ENCODE results near the gene DPY19L1.
"Not testable (repeated sequence)": the region's sequence is repeated elsewhere in the genome, so short reads cannot be mapped to it uniquely, and the experiment has no call there.

Gene DPY19L1

DNA sequence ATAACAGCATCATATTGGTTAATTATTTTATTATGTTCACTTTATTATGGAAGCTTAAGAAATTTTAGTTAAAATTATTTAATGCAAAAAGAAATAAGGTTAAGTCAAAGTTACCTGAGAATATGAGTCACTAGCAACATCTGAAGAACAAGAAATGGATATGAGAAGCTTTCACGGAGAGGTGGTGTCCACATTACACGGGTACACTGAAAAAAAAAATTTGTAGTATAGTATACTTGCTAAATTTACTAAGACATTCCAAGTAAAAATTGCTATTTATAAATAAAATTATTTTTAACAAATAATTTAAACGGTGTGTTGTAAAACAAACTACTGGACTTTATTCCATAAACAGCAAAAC, 63.9 kb downstream of the DPY19L1 start:
- TF ChIP-seq, protein P1, sequence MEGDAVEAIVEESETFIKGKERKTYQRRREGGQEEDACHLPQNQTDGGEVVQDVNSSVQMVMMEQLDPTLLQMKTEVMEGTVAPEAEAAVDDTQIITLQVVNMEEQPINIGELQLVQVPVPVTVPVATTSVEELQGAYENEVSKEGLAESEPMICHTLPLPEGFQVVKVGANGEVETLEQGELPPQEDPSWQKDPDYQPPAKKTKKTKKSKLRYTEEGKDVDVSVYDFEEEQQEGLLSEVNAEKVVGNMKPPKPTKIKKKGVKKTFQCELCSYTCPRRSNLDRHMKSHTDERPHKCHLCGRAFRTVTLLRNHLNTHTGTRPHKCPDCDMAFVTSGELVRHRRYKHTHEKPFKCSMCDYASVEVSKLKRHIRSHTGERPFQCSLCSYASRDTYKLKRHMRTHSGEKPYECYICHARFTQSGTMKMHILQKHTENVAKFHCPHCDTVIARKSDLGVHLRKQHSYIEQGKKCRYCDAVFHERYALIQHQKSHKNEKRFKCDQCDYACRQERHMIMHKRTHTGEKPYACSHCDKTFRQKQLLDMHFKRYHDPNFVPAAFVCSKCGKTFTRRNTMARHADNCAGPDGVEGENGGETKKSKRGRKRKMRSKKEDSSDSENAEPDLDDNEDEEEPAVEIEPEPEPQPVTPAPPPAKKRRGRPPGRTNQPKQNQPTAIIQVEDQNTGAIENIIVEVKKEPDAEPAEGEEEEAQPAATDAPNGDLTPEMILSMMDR (IDR thresholded peaks at IDR 0.05; ENCODE audit: extremely low read depth, missing control alignments) = no peak
- no peak for DNase-seq (ENCODE audit: low spot score)

DNA sequence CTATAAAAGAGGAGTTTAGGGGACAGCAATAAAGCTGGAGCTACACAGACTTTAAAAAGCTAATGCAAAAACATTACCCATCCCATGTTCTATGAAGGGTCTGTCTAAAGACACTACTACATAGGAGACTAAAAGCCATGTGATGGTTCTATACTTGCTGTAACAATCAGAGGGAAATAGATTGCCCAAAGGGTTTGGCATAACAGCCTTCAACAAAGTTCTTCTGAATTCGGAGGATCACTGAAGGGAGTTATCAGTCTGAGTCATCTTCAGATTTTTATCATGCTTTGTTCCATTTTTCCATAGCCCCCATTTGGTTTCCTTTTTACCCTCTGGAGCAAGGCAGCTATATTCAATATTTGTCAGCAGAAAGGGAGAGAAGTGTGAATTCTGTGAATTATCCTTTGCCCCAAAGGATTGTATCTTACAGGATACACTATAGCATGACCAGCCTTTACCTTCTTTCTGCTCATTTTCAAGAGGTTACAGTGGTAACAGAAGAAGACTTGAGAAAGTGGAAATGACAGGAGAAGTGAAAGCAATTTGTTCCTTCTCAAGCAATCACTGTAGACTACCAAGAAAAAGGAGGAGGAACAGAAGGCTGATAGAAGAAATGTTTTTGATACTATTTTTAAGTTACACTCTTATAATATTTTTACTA, 64.4 kb downstream of the DPY19L1 start:
- DNase-seq (ENCODE audit: low spot score) = not testable (repeated sequence)

DNA sequence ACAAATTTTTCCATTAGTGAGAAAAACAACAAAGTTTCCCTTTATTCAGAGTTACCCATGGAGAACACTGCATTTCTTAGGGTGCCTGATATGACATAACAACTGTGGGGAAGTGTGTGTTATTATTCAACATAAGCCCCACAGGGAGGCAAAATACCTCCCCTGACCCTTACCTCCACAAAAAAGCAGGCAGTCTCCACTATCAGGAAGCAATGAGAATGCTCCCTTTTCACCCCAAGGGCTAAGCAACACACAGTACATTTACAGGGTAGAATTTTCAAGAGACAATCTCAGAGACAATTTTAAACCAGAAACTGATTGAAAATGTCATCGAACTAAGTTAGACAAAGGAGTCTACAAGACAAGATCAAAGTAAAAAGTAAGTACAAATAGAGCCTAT, 69.5 kb downstream of the DPY19L1 start:
- not testable (repeated sequence) for DNase-seq (ENCODE audit: low spot score)

DNA sequence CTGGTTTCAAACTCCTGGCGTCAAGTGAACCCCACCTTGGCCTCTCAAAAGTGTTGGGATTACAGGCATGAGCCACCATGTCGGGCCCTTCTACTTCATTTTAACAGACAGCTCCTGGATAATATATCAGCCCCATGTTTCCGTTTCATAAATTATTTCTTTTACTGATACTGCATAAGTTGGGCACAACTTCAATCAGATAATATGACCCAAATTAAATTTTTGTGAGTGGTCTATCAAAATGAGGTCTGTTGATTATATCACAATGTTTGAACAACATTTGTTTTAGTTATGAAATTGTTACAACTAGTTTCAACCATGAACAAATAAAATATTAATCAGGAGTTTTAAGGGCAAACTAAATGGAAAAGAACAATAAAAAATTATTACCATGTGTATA, 70.8 kb downstream of the DPY19L1 start:
- DNase-seq (ENCODE audit: low spot score) = not testable (repeated sequence)

DNA sequence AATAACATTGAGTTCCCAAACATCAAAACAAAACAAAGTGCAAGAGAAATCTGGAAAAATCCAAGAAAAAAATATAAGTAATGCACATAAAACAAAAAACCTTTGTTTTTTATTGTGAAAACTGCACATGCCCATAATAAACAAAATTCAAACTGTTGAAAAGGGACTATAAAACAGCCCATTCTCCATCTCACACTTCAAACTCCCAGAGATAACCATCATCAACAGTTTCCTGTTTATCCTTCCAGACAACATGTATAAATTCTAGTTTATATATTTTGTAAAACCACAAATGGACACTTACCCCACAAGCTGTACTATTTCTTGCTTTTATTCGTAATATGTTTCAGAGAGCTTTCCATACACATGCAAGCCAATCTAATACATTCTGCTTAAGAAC, 79.3 kb downstream of the DPY19L1 start:
- DNase-seq (ENCODE audit: low spot score) = no peak
- TF ChIP-seq, protein P1 (IDR thresholded peaks at IDR 0.05; ENCODE audit: extremely low read depth, missing control alignments) = no peak

DNA sequence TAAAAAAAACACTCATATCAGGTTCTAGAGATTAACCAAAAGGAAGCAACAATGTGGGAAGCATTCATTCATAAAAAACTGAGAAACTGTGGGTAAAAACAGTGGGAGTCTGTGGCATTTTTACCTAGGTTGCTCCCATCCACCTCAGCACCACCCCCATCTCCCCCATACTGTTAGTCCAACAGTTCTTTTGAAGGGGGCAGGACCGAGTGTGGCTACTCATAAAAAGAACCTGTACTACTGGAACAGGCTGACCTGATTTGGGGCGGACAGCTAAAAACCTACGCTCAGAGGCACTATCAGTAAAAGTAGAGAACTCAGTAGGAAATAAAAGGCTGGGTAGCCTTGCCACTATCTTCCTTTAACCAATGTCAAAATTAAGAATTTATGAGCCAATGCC, 84.5 kb downstream of the DPY19L1 start:
- TF ChIP-seq, protein P1 (IDR thresholded peaks at IDR 0.05; ENCODE audit: extremely low read depth, missing control alignments) = no peak
- DNase-seq (ENCODE audit: low spot score) = no peak

DNA sequence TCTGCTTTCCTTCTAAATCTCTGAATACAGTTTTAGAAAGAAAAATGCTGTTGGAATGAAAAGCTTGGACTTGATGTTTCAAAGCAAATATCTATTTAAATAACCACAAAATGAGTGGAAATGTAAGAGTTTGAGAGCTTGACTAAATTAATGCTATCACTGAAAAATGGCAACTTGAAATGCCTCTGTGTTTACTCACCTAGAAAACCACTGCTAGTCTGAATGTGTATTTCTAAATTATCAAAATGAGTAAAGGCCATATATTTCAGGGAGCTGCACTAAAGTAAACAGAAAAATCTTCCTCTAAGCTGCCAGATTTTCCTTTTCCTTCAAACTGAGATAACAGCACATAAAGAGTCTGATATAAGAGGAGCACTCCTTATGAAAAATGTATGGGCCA, 87.9 kb downstream of the DPY19L1 start:
- TF ChIP-seq, protein P1 (IDR thresholded peaks at IDR 0.05; ENCODE audit: extremely low read depth, missing control alignments) = no peak
- no peak for DNase-seq (ENCODE audit: low spot score)

DNA sequence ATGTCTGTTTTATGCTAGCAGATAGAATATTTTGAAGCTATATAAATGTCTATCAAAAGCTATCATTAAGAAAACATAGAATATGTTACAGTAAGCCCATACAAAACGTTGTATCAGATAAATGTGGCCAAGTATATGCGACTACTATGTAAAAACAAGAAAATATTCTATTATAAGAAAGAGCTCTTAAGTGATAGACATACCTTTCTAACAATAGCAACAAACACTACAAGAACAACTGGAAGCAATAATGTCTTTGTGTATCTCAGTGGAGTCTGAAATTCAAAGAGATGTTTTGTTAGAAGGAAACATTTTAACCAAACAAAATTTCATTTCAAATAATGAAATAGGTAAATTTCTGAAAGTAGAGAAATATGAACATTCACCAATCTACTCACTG, 89.9 kb downstream of the DPY19L1 start:
- not testable (repeated sequence) for DNase-seq (ENCODE audit: low spot score)

DNA sequence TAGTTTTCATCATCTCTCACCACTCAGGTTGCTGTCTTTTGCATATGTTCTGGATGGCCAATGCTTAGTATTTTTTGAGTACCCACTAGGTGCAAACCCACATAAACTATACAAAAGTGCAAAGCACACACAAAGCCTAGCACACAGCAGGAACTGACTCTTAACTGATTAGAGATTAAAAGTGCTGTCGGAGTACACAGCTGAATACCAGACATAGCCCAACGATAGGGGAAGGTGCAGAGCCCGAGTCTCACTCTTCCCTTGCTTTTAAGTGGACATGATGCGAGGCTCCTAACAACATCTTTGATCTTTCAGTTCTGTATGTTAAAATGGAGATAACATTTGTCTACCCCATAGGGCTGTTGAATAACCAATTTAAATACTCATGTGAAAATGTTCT, 90.8 kb downstream of the DPY19L1 start:
- DNase-seq (ENCODE audit: low spot score) = no peak
- TF ChIP-seq, protein P1 (IDR thresholded peaks at IDR 0.05; ENCODE audit: extremely low read depth, missing control alignments) = no peak

DNA sequence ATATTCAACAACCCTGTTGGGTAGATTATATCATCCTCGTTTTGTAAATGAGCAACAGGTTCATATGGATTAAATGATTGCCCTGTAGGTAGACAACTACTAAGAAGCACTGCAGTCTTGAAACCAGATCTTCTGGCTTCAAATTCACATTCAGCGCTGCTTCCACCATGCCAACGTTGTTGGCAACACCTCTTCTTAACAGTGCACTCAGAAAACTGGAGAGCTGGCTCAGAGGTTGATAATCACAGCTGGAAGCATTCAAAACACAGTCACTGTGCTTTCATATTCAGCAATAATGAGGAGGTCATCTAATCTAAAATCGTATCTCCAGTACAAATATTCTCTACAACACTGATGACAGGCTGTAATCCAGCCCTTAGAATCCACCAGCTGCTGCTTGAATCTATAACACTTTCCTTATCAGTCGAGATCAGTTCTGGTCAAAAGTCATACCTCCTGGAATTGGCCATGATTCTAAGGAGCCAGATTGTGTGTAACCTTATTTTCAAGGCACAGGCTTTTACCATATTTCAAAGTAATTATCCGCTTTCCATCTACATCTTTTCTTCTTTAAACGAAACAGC, 91.3 kb downstream of the DPY19L1 start:
- not testable (repeated sequence) for DNase-seq (ENCODE audit: low spot score)

Data from GM20000 (cell line).